SK-N-SH (cell line): Measurements from ENCODE around the gene KLC1. TPM values are rescaled to one million over a fixed set of nuclear protein-coding genes. Genes with fewer than 3 reads are reported as not detected.

Experiments used
- CTCF ChIA-PET: fragments of 300-600, 350-600 bp; formaldehyde crosslinking; extraction: SDS; loops from one replicate; lab custom pipeline; 2021; lab: Yijun Ruan, JAX
- POLR2A ChIA-PET: fragments of 350-600 bp; sonication (Branson Sonifier 250); formaldehyde crosslinking; extraction: SDS; loops from one replicate; lab custom pipeline; 2020; ENCODE audit warnings: antibody characterized with exemption, inconsistent platforms; lab: Yijun Ruan, JAX
- DNase-seq: peaks from one replicate; pipeline ENCODE4 v3.0.0; 2012
- H2AFZ ChIP-seq: fragments of 200-600 bp; sonication (generic); 2 replicates; pipeline ENCODE4 v1.8.1; 2016; ENCODE audit warnings: antibody characterized with exemption, mild to moderate bottlenecking, low read depth
- H3F3A ChIP-seq: fragments of 200-600 bp; sonication (generic); replicated peaks from 2 replicates; pipeline ENCODE3; 2016; ENCODE audit warnings: antibody characterized with exemption, mild to moderate bottlenecking; ENCODE audit not compliant: insufficient read depth
- H3K27ac ChIP-seq, 2 experiments: fragments of 200-500 bp in 1 of 2; fragments of 200-600 bp in 1 of 2; sonication (Bioruptor generic) in 1 of 2; sonication (generic), shearing (Covaris generic) in 1 of 2; 2 replicates each; pipeline versions ENCODE4 v1.5.1 to v1.6.1; 2014 to 2016; ENCODE audit warnings: low read depth in 2 of 2, inconsistent platforms in 1 of 2, low read length in 1 of 2, mild to moderate bottlenecking in 1 of 2, mixed read lengths in 1 of 2
- H3K27me3 ChIP-seq: fragments of 200-600 bp; sonication (generic), shearing (Covaris generic); 2 replicates; pipeline ENCODE4 v1.6.1; 2016; ENCODE audit warnings: mixed run types; ENCODE audit not compliant: insufficient read depth
- H3K36me3 ChIP-seq, 2 experiments: fragments of 200-500 bp in 1 of 2; fragments of 200-600 bp in 1 of 2; sonication (Bioruptor generic) in 1 of 2; sonication (generic) in 1 of 2; replicated peaks in 1 of 2; 2 replicates each; pipeline versions ENCODE3 to v1.5.1; 2014 to 2016; ENCODE audit warnings: low read length in 1 of 2, mild to moderate bottlenecking in 1 of 2; ENCODE audit not compliant: insufficient read depth in 2 of 2, control insufficient read depth in 1 of 2
- H3K4me1 ChIP-seq, 2 experiments: fragments of 200-500 bp in 1 of 2; fragments of 200-600 bp in 1 of 2; sonication (Bioruptor generic) in 1 of 2; sonication (generic), shearing (Covaris generic) in 1 of 2; 2 replicates each; pipeline versions ENCODE4 v1.5.1 to v1.6.1; 2014 to 2016; ENCODE audit warnings: low read depth in 1 of 2, low read length in 1 of 2, mixed run types in 1 of 2; ENCODE audit not compliant: insufficient read depth in 2 of 2, control insufficient read depth in 1 of 2
- H3K4me2 ChIP-seq: fragments of 200-600 bp; sonication (generic), shearing (Covaris generic); 2 replicates; pipeline ENCODE4 v1.6.1; 2017; ENCODE audit warnings: mixed run types
- H3K4me3 ChIP-seq, 2 experiments: fragments of 200-500 bp in 1 of 2; fragments of 200-600 bp in 1 of 2; sonication (Bioruptor generic) in 1 of 2; sonication (generic), shearing (Covaris generic) in 1 of 2; 2 replicates each; pipeline versions ENCODE4 v1.5.1 to v1.8.1; 2014 to 2016; ENCODE audit warnings: low read depth in 2 of 2, inconsistent platforms in 1 of 2, low read length in 1 of 2, mild to moderate bottlenecking in 1 of 2, mixed read lengths in 1 of 2, moderate library complexity in 1 of 2
- H3K79me2 ChIP-seq: fragments of 200-600 bp; sonication (generic); 2 replicates; pipeline ENCODE4 v1.8.1; 2017; ENCODE audit warnings: mild to moderate bottlenecking; ENCODE audit not compliant: insufficient read depth
- H3K9ac ChIP-seq: fragments of 200-600 bp; sonication (generic); 2 replicates; pipeline ENCODE4 v1.6.1; 2017; ENCODE audit warnings: mixed run types
- H3K9me2 ChIP-seq: fragments of 200-600 bp; sonication (generic); 2 replicates; pipeline ENCODE4 v1.6.1; 2017; ENCODE audit warnings: mixed run types
- H3K9me3 ChIP-seq: fragments of 200-600 bp; sonication (generic); 2 replicates; pipeline ENCODE4 v1.6.1; 2017; ENCODE audit warnings: mixed run types, mild to moderate bottlenecking, moderate library complexity
- H4K20me1 ChIP-seq: fragments of 200-600 bp; sonication (generic); 2 replicates; pipeline ENCODE4 v1.6.1; 2017; ENCODE audit warnings: mild to moderate bottlenecking, mixed run types; ENCODE audit not compliant: insufficient read depth
- EP300 ChIP-seq, 2 experiments: IDR thresholded peaks; 2 replicates each; pipeline versions ENCODE4 v1.4.0 to v1.6.1; 2012; ENCODE audit warnings: borderline replicate concordance in 1 of 2, low read depth in 1 of 2, low read length in 1 of 2
- FOXM1 ChIP-seq: IDR thresholded peaks from 2 replicates; pipeline ENCODE4 v1.4.0; 2012; ENCODE audit warnings: low read depth, mild to moderate bottlenecking
- GATA2 ChIP-seq: sonication (generic); formaldehyde crosslinking; IDR thresholded peaks from 2 replicates; pipeline ENCODE4 v1.5.0; 2020; ENCODE audit warnings: mild to moderate bottlenecking, missing genetic modification reagents
- MEF2A ChIP-seq: IDR thresholded peaks from 2 replicates; pipeline ENCODE4 v1.4.0; 2012; ENCODE audit warnings: low read depth, borderline replicate concordance
- MXI1 ChIP-seq: IDR thresholded peaks from 2 replicates; pipeline ENCODE4 v1.6.1; 2012; ENCODE audit warnings: mild to moderate bottlenecking, low read depth, low read length, improper control_type of control experiment
- RCOR1 ChIP-seq: fragments of 150-350 bp; IDR thresholded peaks from 2 replicates; pipeline ENCODE4 v1.6.1; 2017; ENCODE audit warnings: antibody characterized with exemption, low read length
- SIN3A ChIP-seq: IDR thresholded peaks from 2 replicates; pipeline ENCODE4 v1.6.1; 2012; ENCODE audit warnings: low read depth, mild to moderate bottlenecking, low read length, moderate library complexity, borderline replicate concordance
- TAF1 ChIP-seq: IDR thresholded peaks from 2 replicates; pipeline ENCODE4 v1.6.1; 2012; ENCODE audit warnings: low read depth, mild to moderate bottlenecking, low read length, moderate library complexity, borderline replicate concordance
- USF1 ChIP-seq: IDR thresholded peaks from 2 replicates; pipeline ENCODE4 v1.4.0; 2012; ENCODE audit warnings: low read depth, borderline replicate concordance
- YY1 ChIP-seq: IDR thresholded peaks from 2 replicates; pipeline ENCODE4 v1.4.0; 2012; ENCODE audit warnings: low read depth, mild to moderate bottlenecking
- ZBTB33 ChIP-seq: IDR thresholded peaks from 2 replicates; pipeline ENCODE4 v1.4.0; 2012; ENCODE audit warnings: low read depth, borderline replicate concordance
- WGBS: methylation state at CpG from one replicate; pipeline ENCODE4 v1.1.6; 2017; ENCODE audit warnings: low lambda C conversion rate; 5-methylcytosine and 5-hydroxymethylcytosine counted together
- polyA plus RNA-seq, 3 experiments: library from polyadenylated mRNA; depleted of rRNA; stranded (reverse); fragments of >200 nt; gene quantifications; 2 replicates each; pipeline ENCODE4 v1.2.3, GENCODE V29; 2012
- TF ChIP-seq, protein P1 (sequence below): fragments of 150-350 bp; IDR thresholded peaks from 2 replicates; pipeline ENCODE4 v1.6.1; 2016; ENCODE audit warnings: mild to moderate bottlenecking, low read depth, low read length
- TF ChIP-seq, protein P2 (sequence below): fragments of 150-350 bp; IDR thresholded peaks from 2 replicates; pipeline ENCODE4 v1.6.1; 2017; ENCODE audit warnings: antibody characterized with exemption, low read length, low read depth, borderline replicate concordance
- TF ChIP-seq, protein P3 (sequence below): IDR thresholded peaks from 2 replicates; pipeline ENCODE4; 2012

Gene KLC1
- polyA plus RNA-seq, 1 of the 3 experiments (the other 2 are of a cell fraction), result 308 TPM

DNA sequence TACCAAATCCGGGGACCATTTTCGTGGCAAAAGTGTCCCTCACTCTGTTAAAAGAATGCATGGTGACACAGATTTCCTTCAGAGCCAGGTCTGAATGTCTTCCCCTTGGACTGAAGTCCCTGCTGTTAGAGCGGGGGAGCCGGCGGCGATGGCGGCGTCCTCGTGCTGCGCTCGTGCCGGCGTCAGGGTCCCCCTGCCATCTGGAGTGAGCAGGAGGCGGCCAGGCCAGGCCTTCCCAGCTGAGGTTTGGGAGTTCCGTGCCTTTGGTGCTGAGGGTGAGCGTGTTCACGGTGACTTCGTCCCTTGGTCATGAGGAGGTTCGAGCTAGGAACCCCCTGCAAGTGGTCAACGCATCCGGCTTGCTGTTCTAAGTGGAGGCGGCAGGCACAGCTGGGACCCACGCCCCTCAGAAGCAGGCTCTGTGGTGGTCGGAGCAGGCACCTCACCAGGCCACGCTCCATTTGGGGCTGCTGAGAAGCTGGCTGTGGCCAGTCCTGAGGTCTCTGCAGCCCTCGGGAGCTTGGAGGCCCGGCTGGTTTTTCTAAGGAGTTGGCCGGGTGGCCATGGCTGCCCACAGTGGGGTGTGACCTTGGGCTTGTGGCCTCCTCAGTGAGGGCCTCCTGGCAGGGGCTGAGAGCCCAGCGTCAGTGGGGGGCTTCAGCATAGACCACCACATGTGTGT lies 96.1 kb downstream of the KLC1 start (continued):
- TF ChIP-seq, protein P1, sequence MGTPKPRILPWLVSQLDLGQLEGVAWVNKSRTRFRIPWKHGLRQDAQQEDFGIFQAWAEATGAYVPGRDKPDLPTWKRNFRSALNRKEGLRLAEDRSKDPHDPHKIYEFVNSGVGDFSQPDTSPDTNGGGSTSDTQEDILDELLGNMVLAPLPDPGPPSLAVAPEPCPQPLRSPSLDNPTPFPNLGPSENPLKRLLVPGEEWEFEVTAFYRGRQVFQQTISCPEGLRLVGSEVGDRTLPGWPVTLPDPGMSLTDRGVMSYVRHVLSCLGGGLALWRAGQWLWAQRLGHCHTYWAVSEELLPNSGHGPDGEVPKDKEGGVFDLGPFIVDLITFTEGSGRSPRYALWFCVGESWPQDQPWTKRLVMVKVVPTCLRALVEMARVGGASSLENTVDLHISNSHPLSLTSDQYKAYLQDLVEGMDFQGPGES, result no peak
- TF ChIP-seq ZBTB33 (no peak), MEF2A (no peak), FOXM1 (no peak), TAF1 (no peak), MXI1 (no peak), GATA2 (no peak), YY1 (no peak)

GRCh38 chr14:103725739-103726395 lies 96.9 kb downstream of the KLC1 start:
- no peak overlapping the region for H2AFZ ChIP-seq
- H3K4me2 ChIP-seq, result no peak overlapping the region
- CTCF ChIA-PET, result no interaction called here
- H3K4me3 ChIP-seq, result no peak overlapping the region
- TF ChIP-seq, protein P2, sequence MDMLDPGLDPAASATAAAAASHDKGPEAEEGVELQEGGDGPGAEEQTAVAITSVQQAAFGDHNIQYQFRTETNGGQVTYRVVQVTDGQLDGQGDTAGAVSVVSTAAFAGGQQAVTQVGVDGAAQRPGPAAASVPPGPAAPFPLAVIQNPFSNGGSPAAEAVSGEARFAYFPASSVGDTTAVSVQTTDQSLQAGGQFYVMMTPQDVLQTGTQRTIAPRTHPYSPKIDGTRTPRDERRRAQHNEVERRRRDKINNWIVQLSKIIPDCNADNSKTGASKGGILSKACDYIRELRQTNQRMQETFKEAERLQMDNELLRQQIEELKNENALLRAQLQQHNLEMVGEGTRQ, result no peak
- no peak for TF ChIP-seq EP300 (IDR thresholded peaks at IDR 0.05; ENCODE audit: borderline replicate concordance in 1 of 2, low read depth in 1 of 2, low read length in 1 of 2)
- no peak for TF ChIP-seq YY1
- TF ChIP-seq TAF1, result no peak
- TF ChIP-seq USF1, result no peak
- no peak for TF ChIP-seq SIN3A
- TF ChIP-seq FOXM1, result no peak
- TF ChIP-seq, protein P3, sequence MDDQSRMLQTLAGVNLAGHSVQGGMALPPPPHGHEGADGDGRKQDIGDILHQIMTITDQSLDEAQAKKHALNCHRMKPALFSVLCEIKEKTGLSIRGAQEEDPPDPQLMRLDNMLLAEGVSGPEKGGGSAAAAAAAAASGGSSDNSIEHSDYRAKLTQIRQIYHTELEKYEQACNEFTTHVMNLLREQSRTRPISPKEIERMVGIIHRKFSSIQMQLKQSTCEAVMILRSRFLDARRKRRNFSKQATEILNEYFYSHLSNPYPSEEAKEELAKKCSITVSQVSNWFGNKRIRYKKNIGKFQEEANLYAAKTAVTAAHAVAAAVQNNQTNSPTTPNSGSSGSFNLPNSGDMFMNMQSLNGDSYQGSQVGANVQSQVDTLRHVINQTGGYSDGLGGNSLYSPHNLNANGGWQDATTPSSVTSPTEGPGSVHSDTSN, result no peak
- TF ChIP-seq RCOR1, result no peak
- no peak for TF ChIP-seq GATA2
- H3K4me1 ChIP-seq, result no peaks in the 10 kb centered on the region; a peak in 1 of 4 replicates
- H3K27ac ChIP-seq, result no peak overlapping the region
- H3F3A ChIP-seq, result no peaks in the 10 kb centered on the region
- POLR2A ChIA-PET, result no interaction called here
- 90% methylated on average over 7 of the region's 16 CpGs for WGBS
- H3K27me3 ChIP-seq, result no peaks in the 10 kb centered on the region
- H3K9me2 ChIP-seq, result no peaks in the 10 kb centered on the region
- H3K9ac ChIP-seq, result no peak overlapping the region
- H4K20me1 ChIP-seq, result peaks cover 14% of the 10 kb centered on the region
- H3K9me3 ChIP-seq, result no peaks in the 10 kb centered on the region
- DNase-seq, result no peak
- H3K36me3 ChIP-seq, result peaks cover 4 to 28% of the 10 kb centered on the region in 2 experiments
- H3K79me2 ChIP-seq, result peaks cover 33% of the 10 kb centered on the region; the same call in 1 of the 2 replicates
